ENCODE data around the gene BCO2.
"Not testable (repeated sequence)": the region's sequence is repeated elsewhere in the genome, so short reads cannot be mapped to it uniquely, and the experiment has no call there.

Gene BCO2

DNA sequence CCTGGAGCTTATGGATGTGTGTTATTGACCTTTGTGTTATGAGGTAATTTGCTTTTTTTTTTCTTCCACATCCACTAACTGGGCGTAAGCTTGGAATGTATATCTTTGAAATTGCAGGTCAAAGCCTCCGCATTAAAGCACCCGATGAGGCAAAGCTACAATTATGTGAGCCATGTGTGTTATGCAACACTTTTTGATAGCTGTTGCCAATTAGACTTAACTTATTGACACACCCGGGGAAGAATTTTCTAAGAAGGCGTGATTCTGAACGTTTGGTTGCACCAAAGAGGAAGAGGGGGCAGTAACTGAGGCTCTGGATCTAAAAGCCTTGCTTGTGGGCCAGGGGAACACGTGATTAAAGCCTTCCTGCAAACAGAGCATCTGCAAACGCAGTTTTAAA is 8.8 kb upstream of the BCO2 start:
- no peak for DNase-seq (ENCODE audit: low read depth in 2 of 2)

DNA sequence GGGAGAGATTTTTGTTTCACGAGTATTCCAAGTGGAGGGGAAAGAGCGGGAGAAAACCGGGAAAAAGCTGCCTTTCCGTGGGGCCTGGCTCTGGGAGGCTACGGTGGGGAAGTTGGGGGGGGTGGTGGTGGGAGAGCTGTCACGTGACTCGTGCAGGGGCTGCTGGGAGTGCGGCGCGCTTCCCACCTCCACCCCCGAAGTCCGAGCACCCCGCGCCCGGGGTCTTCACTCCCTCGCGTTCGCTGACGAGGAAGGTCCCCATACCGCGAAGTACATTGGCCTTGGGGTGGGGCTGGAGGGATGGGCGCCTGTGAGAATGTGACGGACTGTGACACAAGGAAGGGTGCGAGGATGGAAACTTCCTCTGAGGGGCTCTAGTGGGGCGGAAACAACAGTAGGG is 8.2 kb upstream of the BCO2 start, which contains the start of gene TEX12:
Gene TEX12 (plus strand): TSS at position 228 of the 400 bp plus-strand sequence. CDS start 1,897 bp downstream, outside the sequence.
- DNase-seq (ENCODE audit: low read depth in 2 of 2), result no peak

DNA sequence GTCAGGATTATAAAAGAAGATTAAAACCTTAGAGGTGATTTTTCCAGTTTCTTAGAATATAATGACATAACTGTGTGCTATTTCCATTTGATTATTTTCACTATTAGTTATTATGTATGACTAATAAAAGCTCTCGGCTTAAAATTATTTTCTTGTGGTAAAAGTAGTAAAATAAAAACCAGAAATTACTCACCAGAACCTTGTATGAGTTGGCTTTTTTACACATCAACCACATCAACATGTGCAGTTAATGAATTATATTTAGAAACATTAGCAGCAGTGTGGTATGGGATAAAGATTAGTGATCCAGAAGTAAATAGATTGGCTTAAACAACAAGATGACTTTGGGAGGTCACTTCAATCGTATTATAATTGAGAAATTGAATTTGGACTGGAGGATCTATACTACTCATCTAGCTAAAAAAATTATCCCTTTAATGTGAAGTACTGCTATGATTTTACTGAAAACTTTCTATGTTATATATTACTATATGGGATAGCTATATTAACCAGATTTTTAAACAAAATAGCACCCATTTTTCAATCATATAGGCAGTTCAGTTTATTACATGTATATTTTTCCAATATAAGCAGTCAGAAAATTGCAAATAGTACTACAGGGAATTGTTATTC is 2.8 kb upstream of the BCO2 start:
- no peak for DNase-seq (ENCODE audit: low read depth in 2 of 2)

DNA sequence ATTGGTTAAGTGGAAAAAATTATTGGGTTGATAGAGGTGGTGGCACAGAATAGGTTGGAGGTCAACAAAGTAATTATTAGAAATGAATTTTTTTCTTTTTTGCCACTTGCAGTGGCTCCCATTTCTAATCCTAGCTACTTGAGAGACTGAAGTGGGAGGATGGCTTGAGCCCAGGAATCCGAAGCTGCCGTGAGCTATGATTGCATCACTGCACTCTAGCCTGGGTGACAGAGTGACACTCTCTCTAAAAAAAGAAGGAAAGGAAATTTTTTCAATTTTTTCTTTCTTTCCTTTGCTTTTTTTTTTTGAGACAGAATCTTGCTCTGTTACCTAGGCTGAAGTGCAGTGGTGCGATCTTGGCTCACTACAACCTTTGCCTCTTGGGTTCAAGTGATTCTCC is 2.2 kb upstream of the BCO2 start:
- DNase-seq (ENCODE audit: low read depth in 2 of 2), result no peak

DNA sequence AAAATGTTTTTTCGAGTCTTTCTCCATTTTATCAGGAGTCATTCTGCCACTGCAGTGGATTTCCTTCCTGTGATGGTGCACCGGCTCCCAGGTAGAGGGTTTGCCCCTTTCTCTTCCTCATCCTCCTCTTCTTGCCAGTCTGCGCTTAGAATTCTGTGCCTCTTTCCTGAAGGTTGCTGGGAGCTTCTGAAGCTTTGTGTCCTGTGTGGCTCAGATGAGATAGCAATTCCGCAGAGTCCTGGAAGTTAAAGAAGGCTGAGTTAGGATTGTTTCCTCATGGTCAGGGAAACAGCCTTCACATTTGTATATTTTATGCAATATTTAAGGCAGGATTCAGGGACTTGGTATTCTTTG is 264 bp downstream of the BCO2 start:
- DNase-seq (ENCODE audit: low read depth in 2 of 2), result no peak

DNA sequence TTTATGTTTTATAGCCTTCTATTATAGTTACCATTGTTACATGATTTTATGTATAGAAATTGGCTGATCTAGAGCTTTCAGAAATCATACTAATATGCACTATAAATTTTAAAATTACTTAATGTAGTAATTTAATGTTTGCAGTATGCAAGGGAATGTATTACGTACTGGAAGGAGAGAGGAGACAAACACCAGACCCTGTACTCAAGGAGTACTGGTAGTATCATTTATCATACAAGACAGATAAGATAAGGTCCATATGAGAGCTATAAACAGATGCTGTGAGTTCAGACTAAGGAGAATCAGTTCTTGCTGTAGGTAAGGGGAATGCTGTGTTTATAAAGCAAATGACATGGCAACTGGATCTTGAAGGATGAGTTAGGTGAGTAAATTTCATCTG is 765 bp downstream of the BCO2 start:
- no peak for DNase-seq (ENCODE audit: low read depth in 2 of 2)

DNA sequence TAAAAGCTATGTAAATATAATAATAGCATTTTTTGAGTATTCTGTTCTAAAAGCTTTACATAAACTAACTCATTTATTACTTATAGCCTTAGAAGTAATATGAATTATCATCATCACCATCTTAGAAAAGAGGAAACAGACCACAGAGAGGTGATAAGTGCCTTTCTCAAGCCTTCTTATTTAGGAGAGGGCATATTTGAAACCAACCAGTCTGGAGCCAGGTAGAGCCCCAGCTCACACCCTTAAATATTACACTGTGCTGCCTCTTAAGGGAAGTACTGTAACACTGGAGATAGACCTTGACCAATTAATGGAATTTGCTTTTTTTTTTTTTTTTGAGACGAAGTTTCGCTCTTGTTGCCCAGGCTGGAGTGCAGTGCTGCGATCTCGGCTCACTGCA is 2.3 kb downstream of the BCO2 start:
- no peak for DNase-seq (ENCODE audit: low read depth in 2 of 2)

DNA sequence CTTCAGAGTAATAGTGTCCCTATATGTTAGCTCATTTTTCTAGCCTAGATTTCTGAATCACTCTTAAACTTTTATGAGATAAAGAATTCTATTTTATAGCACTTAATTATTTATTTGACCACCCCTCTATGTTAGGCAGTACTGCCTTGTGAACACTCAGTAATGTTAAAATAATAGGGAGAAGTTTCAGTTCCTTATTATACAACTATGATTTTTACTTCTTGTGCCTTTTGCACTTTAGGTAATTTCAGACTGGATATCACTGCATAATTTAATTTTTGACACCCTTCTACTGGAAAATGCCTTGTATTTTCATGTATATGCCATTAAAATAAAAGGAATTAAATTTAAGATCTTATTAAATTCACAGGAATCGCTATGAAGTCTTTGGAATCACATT is 3.1 kb downstream of the BCO2 start:
- no peak for DNase-seq (ENCODE audit: low read depth in 2 of 2)

DNA sequence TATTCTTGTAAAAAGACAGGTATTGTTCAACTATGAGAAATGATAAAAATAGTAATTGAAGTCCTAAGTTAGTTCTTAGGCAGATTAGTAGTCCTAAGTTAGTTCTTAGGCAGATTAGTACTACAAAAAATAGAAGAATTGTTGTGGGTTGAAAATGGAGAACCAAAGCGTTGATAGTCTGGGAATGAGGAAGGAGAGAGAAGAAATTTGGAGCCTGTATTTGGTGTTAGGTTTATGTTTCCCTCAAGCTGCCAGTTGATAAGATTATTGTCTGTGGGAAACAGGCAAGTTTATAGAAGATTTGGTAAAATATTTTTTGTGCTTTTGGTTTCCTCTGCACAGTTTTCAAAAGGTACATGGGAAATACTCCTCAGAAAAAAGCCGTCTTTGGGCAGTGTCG is 3.6 kb downstream of the BCO2 start:
- DNase-seq (ENCODE audit: low read depth in 2 of 2), result no peak

DNA sequence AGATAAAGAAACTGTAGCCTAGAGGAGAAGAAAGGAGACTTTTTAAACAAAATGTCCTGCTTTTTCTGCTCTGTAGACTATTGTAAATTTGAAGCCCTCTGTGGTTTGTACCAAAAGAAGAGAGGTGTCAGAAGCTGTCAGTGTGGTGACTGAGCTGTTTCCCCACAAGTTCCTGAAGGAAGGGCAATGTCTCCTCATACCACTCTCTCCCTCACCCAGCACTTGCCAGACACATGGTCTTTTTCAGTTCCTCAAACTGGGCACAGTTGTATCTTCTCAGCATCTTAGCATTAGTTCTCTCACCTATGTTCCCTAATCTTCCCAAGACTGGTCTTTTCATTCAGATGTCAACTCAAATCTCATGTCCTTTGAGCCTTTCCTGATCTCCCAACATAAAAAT is 4.3 kb downstream of the BCO2 start:
- DNase-seq (ENCODE audit: low read depth in 2 of 2), result no peak

DNA sequence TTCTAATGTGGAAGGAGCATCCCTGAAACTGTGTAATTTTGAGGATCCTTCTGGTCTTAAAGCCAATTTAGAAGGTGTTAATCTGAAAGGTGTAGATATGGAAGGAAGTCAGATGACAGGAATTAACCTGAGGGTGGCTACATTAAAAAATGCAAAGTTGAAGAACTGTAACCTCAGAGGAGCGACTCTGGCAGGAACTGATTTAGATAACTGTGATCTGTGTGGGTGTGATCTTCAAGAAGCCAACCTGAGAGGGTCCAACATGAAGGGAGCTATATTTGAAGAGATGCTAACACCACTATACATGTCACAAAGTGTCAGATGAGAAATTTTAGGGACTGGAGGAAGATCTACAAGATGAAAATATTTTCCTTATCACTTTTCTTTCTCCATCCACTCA is 7.6 kb downstream of the BCO2 start:
- DNase-seq (ENCODE audit: low read depth in 2 of 2), result no peak

DNA sequence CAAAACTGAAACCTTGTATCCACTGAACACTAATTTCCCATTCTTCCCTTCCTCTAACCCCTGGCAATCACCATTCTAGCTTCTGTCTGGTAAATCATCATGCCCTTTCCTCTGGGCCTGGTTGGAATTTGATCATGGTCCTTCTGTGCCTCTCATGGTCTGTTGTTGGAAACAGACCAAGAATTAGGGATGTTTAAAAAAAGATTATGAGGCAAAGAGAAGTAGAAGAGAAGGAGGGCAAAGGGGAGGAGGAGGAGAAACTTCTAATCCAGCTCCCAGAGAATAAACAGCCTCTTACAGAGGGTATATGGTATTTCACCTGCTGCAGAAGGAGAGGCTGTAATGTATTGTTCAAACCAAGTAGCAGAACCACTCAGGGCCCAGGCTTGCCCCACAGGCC is 10.6 kb downstream of the BCO2 start:
- no peak for DNase-seq (ENCODE audit: low read depth in 2 of 2)

DNA sequence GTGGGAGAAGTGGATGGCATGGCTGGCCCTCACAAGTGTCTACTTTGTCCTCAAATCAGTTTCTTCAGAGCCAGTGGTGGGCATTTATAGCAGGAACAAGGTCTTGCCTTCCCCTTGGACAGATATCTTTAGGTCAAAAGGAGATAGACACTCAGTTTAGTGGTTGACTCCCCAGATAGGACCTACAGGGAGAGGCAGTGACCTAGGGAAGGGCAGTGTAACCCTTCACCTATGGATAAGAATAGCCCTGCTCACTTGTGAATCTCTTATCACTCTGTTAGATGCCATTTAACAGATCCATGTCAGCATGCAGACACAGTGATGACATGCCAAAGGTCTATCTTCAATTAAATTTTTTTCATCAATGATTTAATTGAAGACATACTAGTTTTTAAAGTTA is 11.0 kb downstream of the BCO2 start:
- no peak for DNase-seq (ENCODE audit: low read depth in 2 of 2)

DNA sequence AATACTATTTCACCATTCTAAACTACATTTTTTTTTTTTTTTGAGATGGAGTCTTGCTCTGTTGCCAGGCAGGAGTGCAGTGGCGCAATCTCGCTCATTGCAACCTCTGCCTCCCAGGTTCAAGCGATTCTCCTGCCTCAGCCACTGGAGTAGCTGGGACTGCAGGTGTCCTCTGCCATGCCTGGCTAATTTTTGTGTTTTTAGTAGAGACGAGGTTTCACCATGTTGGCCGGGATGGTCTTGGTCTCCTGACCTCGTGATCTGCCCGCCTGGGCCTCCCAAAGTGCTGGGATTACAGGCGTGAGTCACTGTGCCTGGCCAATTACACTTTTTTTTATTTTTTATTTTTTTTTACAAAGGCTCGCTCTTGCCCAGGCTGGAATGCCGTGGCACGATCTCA is 19.8 kb downstream of the BCO2 start:
- not testable (repeated sequence) for DNase-seq (ENCODE audit: low read depth in 2 of 2)

DNA sequence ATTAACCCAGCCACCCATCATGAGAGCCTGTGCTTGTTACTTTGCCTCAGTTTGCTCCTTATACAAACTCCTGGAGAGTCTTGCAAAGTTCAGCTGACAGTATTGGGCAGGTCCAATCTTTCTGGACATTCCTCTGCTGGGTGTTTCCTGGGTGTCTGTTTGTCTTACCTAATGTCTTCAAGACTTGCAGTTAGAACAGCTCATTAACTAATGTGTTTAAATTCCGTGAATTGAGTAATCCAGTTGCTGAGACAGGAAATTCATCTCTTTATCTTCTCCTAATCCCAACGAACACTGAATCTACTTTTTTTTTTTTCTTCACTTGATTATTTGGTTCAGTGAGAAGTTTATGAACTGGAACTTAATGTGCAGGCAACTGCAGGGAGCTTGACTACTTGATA is 20.6 kb downstream of the BCO2 start:
- no peak for DNase-seq (ENCODE audit: low read depth in 2 of 2)

DNA sequence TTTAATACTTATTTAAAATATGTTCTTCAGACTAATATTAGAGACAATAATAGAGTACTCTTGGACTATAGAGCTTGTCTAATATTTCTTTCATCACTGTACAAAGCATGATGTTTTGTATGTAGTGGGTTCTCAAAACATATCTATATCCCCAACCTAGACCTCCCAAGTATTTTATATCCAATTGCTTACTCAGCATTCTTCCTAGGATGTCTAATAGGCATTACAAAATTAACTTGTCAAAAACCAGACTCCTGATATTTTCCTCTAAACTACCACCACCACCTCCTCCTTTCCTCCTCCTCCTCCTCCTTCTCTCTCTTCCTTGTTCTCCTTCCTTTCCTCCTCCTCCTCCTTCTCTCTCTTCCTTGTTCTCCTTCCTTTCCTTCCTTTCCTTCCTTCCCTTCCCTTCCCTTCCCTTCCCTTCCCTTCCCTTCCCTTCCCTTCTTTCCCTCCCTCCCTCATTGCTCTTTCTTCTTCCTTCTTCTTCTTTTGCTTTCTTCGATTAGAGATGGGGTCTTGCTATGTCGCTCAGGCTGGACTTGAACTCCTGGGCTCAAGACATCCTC is 21.3 kb downstream of the BCO2 start:
- DNase-seq (ENCODE audit: low read depth in 2 of 2), result no peak

DNA sequence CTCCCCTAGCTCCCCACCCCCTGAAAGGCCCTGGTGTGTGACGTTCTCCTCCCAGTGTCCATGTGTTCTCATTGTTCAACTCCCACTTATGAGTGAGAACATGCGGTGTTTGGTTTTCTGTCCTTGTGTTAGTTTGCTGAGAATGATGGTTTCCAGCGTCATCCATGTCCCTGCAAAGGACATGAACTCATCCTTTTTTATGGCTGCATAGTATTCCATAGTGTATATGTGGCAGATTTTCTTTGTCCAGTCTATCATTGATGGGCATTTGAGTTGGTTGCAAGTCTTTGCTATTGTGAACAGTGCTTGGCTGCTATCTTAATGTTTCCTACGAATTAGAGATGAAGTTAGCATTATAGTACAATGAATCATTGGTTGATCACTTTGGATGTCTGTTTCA is 23.8 kb downstream of the BCO2 start:
- not testable (repeated sequence) for DNase-seq (ENCODE audit: low read depth in 2 of 2)

DNA sequence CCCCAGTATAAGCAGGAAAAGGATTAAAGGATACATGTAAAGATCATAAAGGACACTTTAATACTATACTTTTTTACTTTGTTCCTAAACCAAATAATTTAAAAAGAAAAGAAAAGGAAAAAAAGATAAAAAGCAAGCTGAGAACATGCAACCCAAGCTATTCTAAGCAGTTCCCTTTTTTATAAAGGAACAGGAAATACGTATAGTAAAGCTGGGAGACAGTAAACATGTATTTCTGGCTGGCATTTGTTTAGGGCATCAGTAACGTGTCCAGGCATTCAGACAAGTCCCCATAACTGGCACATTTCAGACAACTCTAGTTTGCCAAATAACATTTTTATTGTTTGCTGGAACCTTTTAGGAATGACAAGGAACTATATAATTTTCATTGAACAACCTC is 24.9 kb downstream of the BCO2 start:
- no peak for DNase-seq (ENCODE audit: low read depth in 2 of 2)

DNA sequence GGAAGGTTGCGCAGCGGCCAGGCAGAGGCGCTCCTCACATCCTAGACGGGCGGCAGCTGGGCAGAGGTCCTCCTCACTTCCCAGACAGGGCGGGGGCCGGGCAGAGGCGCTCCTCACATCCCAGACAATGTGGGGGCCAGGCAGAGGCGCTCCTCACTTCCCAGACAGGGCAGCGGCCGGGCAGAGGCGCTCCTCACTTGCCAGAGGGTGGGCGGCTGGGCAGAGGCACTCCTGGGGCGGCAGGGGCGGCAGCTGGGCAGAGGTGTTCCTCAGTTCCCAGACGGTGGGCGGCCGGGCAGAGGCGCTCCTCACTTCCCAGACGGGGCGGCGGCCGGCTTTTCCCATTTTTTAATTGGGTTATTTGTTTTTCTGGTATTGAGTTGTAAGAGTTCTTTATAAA is 30.8 kb downstream of the BCO2 start:
- no peak for DNase-seq (ENCODE audit: low read depth in 2 of 2)

DNA sequence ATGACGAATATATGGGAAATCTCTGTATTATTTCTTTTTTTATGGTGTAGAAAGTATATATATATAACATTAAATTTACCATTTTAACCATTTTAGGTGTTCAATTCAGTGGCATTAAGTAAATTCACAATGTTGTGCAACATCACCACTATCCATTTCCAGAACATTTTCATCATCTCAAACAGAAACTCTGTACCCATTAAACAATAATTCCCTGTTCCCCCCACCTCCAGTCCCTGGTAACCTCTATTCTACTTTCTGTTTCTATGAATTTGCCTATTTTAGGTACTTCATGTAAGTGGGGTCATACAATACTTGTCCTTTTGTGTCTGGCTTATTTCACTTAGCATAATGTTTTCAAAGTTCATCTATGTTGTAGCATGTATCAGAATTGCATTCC is 35.6 kb downstream of the BCO2 start:
- DNase-seq (ENCODE audit: low read depth in 2 of 2), result no peak

DNA sequence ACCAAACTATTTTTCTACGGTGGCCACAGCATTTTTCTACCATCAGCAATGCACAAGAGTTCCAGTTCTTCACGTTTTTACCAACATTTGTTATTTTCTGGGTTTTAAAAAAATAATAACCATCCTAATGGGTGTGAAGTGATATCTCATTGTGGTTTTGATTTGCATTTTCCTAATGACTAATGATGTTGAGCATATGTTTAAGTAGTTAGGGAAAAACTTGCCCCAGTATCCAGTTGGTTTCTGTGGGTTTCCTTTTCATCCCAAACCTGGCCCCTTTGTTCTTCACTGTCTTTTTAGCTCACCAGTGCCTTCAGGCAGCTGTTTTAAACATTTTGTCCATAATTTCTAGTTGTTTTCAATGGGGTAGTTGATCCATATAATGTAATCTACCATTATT is 36.2 kb downstream of the BCO2 start:
- no peak for DNase-seq (ENCODE audit: low read depth in 2 of 2)

DNA sequence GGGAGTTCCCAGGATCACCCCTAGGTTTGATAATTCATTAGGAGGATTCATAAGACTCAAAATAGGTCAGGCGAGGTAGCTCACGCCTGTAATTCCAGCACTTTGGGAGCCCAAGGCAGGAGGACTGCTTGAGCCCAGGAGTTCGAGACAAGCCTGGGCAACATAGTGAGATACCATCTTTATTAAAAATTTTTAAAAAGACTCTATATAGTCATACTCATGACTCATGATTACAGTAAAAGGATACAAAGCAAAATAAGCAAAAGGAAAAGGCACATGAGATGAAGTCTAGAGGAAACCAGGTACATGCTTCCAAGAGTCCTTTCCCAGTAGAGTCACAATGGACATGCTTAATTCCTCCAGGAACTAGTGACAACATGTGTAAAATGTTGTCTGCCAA is 37.0 kb downstream of the BCO2 start:
- DNase-seq (ENCODE audit: low read depth in 2 of 2), result no peak

DNA sequence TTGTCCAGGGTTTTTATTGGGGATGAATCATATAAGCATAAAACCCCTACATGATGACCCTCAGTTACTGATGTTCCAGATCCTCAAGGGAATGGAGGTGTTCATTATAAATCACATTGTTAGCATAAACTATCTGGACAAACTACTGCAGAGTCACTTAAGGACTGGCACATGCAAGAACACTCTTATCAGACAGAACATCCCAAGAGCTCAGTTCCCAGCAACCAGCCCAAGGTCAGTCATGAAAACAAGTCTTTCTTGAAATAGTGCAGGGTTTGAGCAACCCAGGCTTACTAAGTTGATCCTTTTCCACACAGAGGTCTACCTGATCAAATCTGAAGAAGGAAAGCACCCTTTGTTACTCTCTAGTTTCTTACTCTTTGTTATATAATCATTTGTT is 37.4 kb downstream of the BCO2 start:
- no peak for DNase-seq (ENCODE audit: low read depth in 2 of 2)

DNA sequence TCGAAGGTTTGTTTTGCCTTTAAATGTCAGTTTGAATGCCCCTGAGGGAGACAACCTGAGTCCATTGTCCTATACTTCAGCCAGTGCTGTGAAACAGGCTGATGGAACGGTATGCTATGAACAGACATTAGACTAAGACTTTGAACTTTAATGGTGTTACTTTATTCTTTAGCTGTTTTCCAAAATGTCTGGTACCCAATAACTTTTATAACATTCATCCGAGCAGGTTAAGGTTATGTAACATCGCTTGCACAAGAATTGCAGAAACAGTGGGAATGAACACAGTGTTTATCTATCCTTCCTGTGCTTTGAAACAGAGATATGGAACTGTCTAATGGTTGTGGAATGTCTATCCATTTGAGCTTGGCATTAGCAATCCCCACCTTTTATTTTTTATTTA is 38.4 kb downstream of the BCO2 start:
- no peak for DNase-seq (ENCODE audit: low read depth in 2 of 2)

All from stimulated activated CD4-positive, alpha-beta T cell treated with anti-CD3 and anti-CD28 coated beads, Interleukin-4, amount 100 ng/mL, for 48 hours (primary cell).